KMS-11 (cell line): Measurements from ENCODE around the gene POU4F3.

ENCODE experiments used
- H2AFZ ChIP-seq: fragments of 200-600 bp; sonication (generic); 2 replicates; pipeline ENCODE4 v1.6.1; 2016; ENCODE audit warnings: antibody characterized with exemption, mixed run types, low read depth
- H3K27ac ChIP-seq: fragments of 200-600 bp; sonication (generic); 2 replicates; pipeline ENCODE4 v1.6.1; 2016; ENCODE audit warnings: mild to moderate bottlenecking, mixed run types
- H3K27me3 ChIP-seq: fragments of 200-600 bp; sonication (generic); 2 replicates; pipeline ENCODE4 v1.6.1; 2017; ENCODE audit warnings: mild to moderate bottlenecking, low read depth, mixed run types, moderate library complexity; ENCODE audit not compliant: insufficient read depth
- H3K36me3 ChIP-seq: fragments of 200-600 bp; sonication (generic); 2 replicates; pipeline ENCODE4 v1.6.1; 2017; ENCODE audit warnings: mild to moderate bottlenecking, mixed run types; ENCODE audit not compliant: insufficient read depth
- H3K4me1 ChIP-seq: fragments of 200-600 bp; sonication (generic); 2 replicates; pipeline ENCODE4 v1.6.1; 2016; ENCODE audit warnings: mild to moderate bottlenecking, low read depth, mixed run types; ENCODE audit not compliant: poor library complexity, severe bottlenecking
- H3K4me2 ChIP-seq: fragments of 200-600 bp; sonication (generic); 2 replicates; pipeline ENCODE4 v1.7.0; 2016; ENCODE audit warnings: mild to moderate bottlenecking, mixed run types
- H3K4me3 ChIP-seq: fragments of 200-600 bp; sonication (generic); IDR thresholded peaks from 2 replicates; pipeline ENCODE4 v1.6.1; 2017; ENCODE audit warnings: low read depth, low read length, mixed read lengths; ENCODE audit not compliant: insufficient read depth
- H3K79me2 ChIP-seq: fragments of 200-600 bp; sonication (generic); 2 replicates; pipeline ENCODE4 v1.6.1; 2016; ENCODE audit warnings: low read depth, mixed run types; ENCODE audit not compliant: insufficient read depth
- H3K9ac ChIP-seq: fragments of 200-600 bp; sonication (generic); 2 replicates; pipeline ENCODE4 v1.6.1; 2016; ENCODE audit warnings: mild to moderate bottlenecking, mixed run types
- H4K20me1 ChIP-seq: fragments of 200-600 bp; sonication (generic); 2 replicates; pipeline ENCODE4 v1.6.1; 2016; ENCODE audit warnings: mild to moderate bottlenecking, mixed run types; ENCODE audit not compliant: insufficient read depth
- TF ChIP-seq, protein P1 (sequence below): fragments of 200-600 bp; sonication (generic); conservative IDR thresholded peaks from 2 replicates; pipeline ENCODE4 v1.6.1; 2017; ENCODE audit warnings: low read depth, mild to moderate bottlenecking, antibody characterized with exemption, low read length, moderate library complexity, mixed read lengths

Gene POU4F3

DNA sequence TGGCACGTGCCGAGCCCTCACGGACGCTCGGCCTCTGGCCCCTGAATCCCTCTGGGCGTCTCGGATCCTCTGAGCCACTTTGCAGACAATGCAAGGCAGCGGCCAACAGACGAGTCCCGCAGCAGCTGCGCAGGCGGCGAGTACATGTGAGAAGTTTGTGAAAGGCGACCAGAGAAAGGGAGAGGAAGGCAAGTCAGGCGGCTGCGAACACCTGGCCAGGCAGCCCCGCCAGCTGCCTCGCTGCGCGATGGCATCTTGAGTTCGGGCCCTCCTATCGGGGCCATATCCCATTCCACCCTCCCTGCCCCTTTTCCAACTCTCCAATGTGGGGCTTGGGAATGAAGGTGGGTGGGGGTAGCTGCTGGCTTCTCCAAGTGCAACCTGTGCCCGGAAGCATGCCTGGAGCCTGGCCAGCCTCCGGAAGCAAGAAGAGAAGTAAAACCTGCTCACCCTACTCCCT lies 4.5 kb upstream of the POU4F3 start:
- H3K79me2 ChIP-seq, result no peaks in the 10 kb centered on the region
- no peaks in the 10 kb centered on the region for H3K27me3 ChIP-seq
- no peak overlapping the region for H3K27ac ChIP-seq
- no peaks in the 10 kb centered on the region for H3K4me1 ChIP-seq
- H4K20me1 ChIP-seq, result no peaks in the 10 kb centered on the region
- TF ChIP-seq, protein P1, sequence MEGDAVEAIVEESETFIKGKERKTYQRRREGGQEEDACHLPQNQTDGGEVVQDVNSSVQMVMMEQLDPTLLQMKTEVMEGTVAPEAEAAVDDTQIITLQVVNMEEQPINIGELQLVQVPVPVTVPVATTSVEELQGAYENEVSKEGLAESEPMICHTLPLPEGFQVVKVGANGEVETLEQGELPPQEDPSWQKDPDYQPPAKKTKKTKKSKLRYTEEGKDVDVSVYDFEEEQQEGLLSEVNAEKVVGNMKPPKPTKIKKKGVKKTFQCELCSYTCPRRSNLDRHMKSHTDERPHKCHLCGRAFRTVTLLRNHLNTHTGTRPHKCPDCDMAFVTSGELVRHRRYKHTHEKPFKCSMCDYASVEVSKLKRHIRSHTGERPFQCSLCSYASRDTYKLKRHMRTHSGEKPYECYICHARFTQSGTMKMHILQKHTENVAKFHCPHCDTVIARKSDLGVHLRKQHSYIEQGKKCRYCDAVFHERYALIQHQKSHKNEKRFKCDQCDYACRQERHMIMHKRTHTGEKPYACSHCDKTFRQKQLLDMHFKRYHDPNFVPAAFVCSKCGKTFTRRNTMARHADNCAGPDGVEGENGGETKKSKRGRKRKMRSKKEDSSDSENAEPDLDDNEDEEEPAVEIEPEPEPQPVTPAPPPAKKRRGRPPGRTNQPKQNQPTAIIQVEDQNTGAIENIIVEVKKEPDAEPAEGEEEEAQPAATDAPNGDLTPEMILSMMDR, result no peak
- no peak overlapping the region for H2AFZ ChIP-seq
- no peak overlapping the region for H3K4me2 ChIP-seq
- no peaks in the 10 kb centered on the region for H3K36me3 ChIP-seq
- H3K4me3 ChIP-seq, result no peak overlapping the region
- H3K9ac ChIP-seq, result no peak overlapping the region

- Histone ChIP-seq H3K27me3 (no peaks in the 10 kb centered on the region), H3K79me2 (no peaks in the 10 kb centered on the region), H3K27ac (no peak overlapping the region), H3K9ac (no peak overlapping the region), H4K20me1 (no peaks in the 10 kb centered on the region), H3K4me2 (no peak overlapping the region), H3K36me3 (no peaks in the 10 kb centered on the region), H2AFZ (no peak overlapping the region), H3K4me1 (no peaks in the 10 kb centered on the region), H3K4me3 (no peak overlapping the region)
- TF ChIP-seq, protein P1, result no peak
Observed at GRCh38 chr5:146336197-146336596, 2.4 kb upstream of the POU4F3 start.

DNA sequence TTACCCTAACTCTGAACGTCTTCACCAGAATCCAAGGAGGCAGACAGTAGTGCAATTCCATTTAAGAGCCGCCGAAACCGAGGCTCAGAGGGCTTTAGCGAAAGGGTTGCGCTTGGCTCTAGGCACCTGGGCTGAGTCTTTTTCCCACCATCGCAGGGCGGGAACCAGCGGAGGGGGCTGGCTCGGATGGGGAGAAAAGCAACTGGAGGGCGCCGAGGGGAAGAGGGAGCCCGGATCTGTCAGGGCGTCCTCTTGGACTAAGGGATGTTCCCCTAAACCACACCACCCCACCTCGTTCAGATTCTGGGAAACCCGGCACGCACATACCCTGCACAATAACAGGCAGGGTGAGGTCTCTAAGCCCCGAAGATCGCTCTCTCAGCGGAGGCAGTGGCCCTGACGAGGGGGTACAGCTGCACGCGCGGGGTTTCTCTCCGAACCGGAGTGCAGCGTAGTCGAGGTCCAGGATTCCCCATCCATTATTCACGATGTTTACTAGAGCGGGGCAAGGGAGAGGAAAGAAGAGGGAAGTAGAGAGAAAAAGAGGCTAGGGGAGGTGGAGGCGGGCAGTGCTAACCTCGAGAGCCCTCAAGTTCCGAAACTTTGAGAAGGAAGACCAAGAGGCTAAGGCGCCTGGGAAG lies 1.3 kb upstream of the POU4F3 start:
- H3K4me1 ChIP-seq, result no peaks in the 10 kb centered on the region
- H2AFZ ChIP-seq, result no peak overlapping the region
- no peaks in the 10 kb centered on the region for H3K79me2 ChIP-seq
- H3K36me3 ChIP-seq, result no peaks in the 10 kb centered on the region
- H3K4me3 ChIP-seq, result no peak overlapping the region
- no peak overlapping the region for H3K9ac ChIP-seq
- TF ChIP-seq, protein P1, result no peak
- H4K20me1 ChIP-seq, result no peaks in the 10 kb centered on the region
- no peak overlapping the region for H3K27ac ChIP-seq
- H3K27me3 ChIP-seq, result no peaks in the 10 kb centered on the region
- H3K4me2 ChIP-seq, result no peak overlapping the region

DNA sequence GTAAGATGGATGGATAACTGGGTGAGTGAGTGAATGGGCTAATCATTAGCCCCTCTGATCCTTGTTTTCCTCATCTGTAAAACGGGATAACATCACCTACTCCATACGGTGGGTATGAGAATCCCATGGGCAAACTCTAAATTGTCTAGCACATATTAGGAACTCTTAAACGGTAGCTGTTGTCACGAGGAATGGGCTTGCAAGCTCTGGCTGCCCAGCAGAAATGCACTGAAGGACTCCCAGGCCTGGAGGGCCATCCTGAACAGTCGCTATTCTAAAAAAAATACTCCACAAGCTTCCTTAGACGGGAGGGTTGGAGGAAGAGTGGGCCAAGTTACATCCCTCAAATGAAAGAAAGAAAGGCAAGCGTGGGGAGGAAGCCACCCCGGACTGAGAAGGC lies 711 bp upstream of the POU4F3 start:
- no peaks in the 10 kb centered on the region for H3K27me3 ChIP-seq
- no peaks in the 10 kb centered on the region for H3K79me2 ChIP-seq
- H3K4me1 ChIP-seq, result no peaks in the 10 kb centered on the region
- TF ChIP-seq, protein P1, result no peak
- no peak overlapping the region for H3K4me2 ChIP-seq
- no peaks in the 10 kb centered on the region for H3K36me3 ChIP-seq
- no peaks in the 10 kb centered on the region for H4K20me1 ChIP-seq
- no peak overlapping the region for H3K9ac ChIP-seq
- no peak overlapping the region for H3K4me3 ChIP-seq
- H3K27ac ChIP-seq, result no peak overlapping the region
- no peak overlapping the region for H2AFZ ChIP-seq
